LNCaP clone FGC (cell line): Measurements from ENCODE around the gene EML1.
A peak's percentile ranks its signal among the peaks of the same experiment; 100 is the strongest.

ENCODE experiments used
- DNase-seq: peaks from one replicate; pipeline ENCODE4 v3.0.0-alpha.2; 2011; ENCODE audit warnings: low read depth
- H3K4me3 ChIP-seq: 2 replicates; pipeline ENCODE4 v1.5.1; 2011; ENCODE audit warnings: mild to moderate bottlenecking, low read depth, low read length, control low read depth
- CTCF ChIP-seq: IDR thresholded peaks from 2 replicates; pipeline ENCODE4 v1.5.1; 2012; ENCODE audit warnings: mild to moderate bottlenecking; ENCODE audit not compliant: control insufficient read depth, insufficient read depth; ENCODE audit errors: extremely low read depth

EML1 gene

GRCh38 chr14:99790978-99791376, 2.2 kb upstream of the EML1 start:
- no peak for DNase-seq
- TF ChIP-seq CTCF: no peak
- H3K4me3 ChIP-seq: no peak overlapping the region

- no peak overlapping the region for H3K4me3 ChIP-seq
- TF ChIP-seq CTCF: no peak
- DNase-seq: no peak
Measured at GRCh38 chr14:99791476-99792209, 1.6 kb upstream of the EML1 start.

- no peak for TF ChIP-seq CTCF
- no peak for DNase-seq
- no peak overlapping the region for H3K4me3 ChIP-seq
Measured at GRCh38 chr14:99792210-99792535, 1.0 kb upstream of the EML1 start.

GRCh38 chr14:99792551-99793212, 531 bp upstream of the EML1 start:
- H3K4me3 ChIP-seq: peak overlapping the region; percentile 30
- TF ChIP-seq CTCF: no peak
- no peak for DNase-seq

- peak overlapping the region; percentile 52 for H3K4me3 ChIP-seq
- TF ChIP-seq CTCF: no peak
- DNase-seq: no peak
Measured at GRCh38 chr14:99794151-99794780, 1.1 kb downstream of the EML1 start.

GRCh38 chr14:99795046-99795445, 1.8 kb downstream of the EML1 start:
- TF ChIP-seq CTCF: no peak
- no peak overlapping the region for H3K4me3 ChIP-seq
- DNase-seq: no peak

GRCh38 chr14:99797231-99797630, 4.0 kb downstream of the EML1 start:
- H3K4me3 ChIP-seq: no peak overlapping the region
- no peak for TF ChIP-seq CTCF
- DNase-seq: no peak
